ENCODE measurements around the gene SDK1.

The SDK1 gene

GRCh38 chr7:3781607-3782006 lies 480.6 kb downstream of the SDK1 start:
- TF ChIP-seq ZFX (IDR thresholded peaks at IDR 0.05) (no peak), CTCF (conservative IDR thresholded peaks at IDR 0.05) (no peak)

GRCh38 chr7:3787717-3788264 lies 486.7 kb downstream of the SDK1 start:
- TF ChIP-seq CTCF (conservative IDR thresholded peaks at IDR 0.05) (no peak), ZFX (IDR thresholded peaks at IDR 0.05) (no peak)
- H3K27ac ChIP-seq: no peak overlapping the region

More at GRCh38 chr7:3781607-3782006, 480.6 kb downstream of the SDK1 start:
- H3K27ac ChIP-seq: no peak overlapping the region

- H3K27ac ChIP-seq: no peak overlapping the region
- TF ChIP-seq CTCF (conservative IDR thresholded peaks at IDR 0.05) (no peak), ZFX (IDR thresholded peaks at IDR 0.05) (no peak)
These were observed 489.8 kb downstream of the SDK1 start for GRCh38 chr7:3790803-3791202.

- TF ChIP-seq CTCF (conservative IDR thresholded peaks at IDR 0.05) (no peak), ZFX (IDR thresholded peaks at IDR 0.05) (no peak)
- no peak overlapping the region for H3K27ac ChIP-seq
These were observed 490.3 kb downstream of the SDK1 start for GRCh38 chr7:3791327-3791726.

- H3K27ac ChIP-seq: no peak overlapping the region
- TF ChIP-seq ZFX (IDR thresholded peaks at IDR 0.05) (no peak), CTCF (conservative IDR thresholded peaks at IDR 0.05) (no peak)
These were observed 494.1 kb downstream of the SDK1 start for GRCh38 chr7:3795141-3795540.

- no peak for TF ChIP-seq CTCF (conservative IDR thresholded peaks at IDR 0.05)
- TF ChIP-seq ZFX (IDR thresholded peaks at IDR 0.05): no peak
- no peak overlapping the region for H3K27ac ChIP-seq
These were observed 494.7 kb downstream of the SDK1 start for GRCh38 chr7:3795781-3796180.

- H3K27ac ChIP-seq: no peak overlapping the region
- no peak for TF ChIP-seq ZFX (IDR thresholded peaks at IDR 0.05)
- TF ChIP-seq CTCF (conservative IDR thresholded peaks at IDR 0.05): no peak
These were observed 504.1 kb downstream of the SDK1 start for GRCh38 chr7:3805151-3805550.
